Stomach smooth muscle (tissue), 2 donors: ENCODE data around the gene IL22RA2.

Experiments used
- H3K27ac ChIP-seq: one replicate; pipeline ENCODE4 v1.7.0; 2013; ENCODE audit warnings: mild to moderate bottlenecking, low read length, inconsistent platforms
- H3K27me3 ChIP-seq, 2 donors: one replicate each; pipeline ENCODE4 v1.7.0; 2013; ENCODE audit warnings: low read length in 2 of 2; ENCODE audit not compliant: insufficient read depth in 2 of 2, control insufficient read depth in 1 of 2
- H3K36me3 ChIP-seq, 2 donors: one replicate each; pipeline ENCODE4 v1.7.0; 2013; ENCODE audit warnings: low read length in 2 of 2; ENCODE audit not compliant: control insufficient read depth in 2 of 2, insufficient read depth in 2 of 2
- H3K4me1 ChIP-seq: one replicate; pipeline ENCODE4 v1.7.0; 2013; ENCODE audit warnings: low read length; ENCODE audit not compliant: control insufficient read depth, insufficient read depth
- H3K4me3 ChIP-seq, 2 donors: one replicate each; pipeline ENCODE4 v1.7.0; 2013; ENCODE audit warnings: low read length in 2 of 2
- H3K9ac ChIP-seq, 2 donors: one replicate each; pipeline ENCODE4 v1.7.0; 2013; ENCODE audit warnings: low read length in 2 of 2, mild to moderate bottlenecking in 1 of 2
- H3K9me3 ChIP-seq, 2 donors: one replicate each; pipeline ENCODE4 v1.7.0; 2013; ENCODE audit warnings: low read length in 2 of 2; ENCODE audit not compliant: control insufficient read depth in 2 of 2
- donor health status: healthy.
- donor health status: Pancreatic carcinoma.

The IL22RA2 gene

DNA sequence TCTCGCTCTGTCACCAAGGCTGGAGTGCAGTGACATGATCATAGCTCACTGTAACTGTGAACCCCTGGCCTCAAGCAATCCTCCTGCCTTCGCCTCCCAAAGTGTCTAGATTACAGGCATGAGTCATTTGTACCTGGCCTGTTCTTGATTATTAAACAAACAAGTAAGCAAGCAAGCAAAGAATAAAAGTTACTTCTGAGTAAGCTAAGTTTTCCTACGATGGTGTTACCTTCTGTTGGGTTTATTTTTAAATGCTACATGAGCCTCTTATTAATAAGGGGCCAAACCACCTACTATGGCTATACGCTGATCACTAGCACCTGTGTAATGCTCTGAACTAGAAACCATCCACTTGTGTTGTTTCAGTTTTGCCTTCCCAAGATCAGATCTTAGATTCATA lies 50.8 kb downstream of the IL22RA2 start:
- no peaks in the 10 kb centered on the region for H3K27me3 ChIP-seq
- no peak overlapping the region for H3K27ac ChIP-seq
- no peak overlapping the region for H3K9ac ChIP-seq
- H3K4me3 ChIP-seq: no peak overlapping the region
- H3K9me3 ChIP-seq: peaks cover 0 to 4% of the 10 kb centered on the region in 2 donors
- no peaks in the 10 kb centered on the region for H3K4me1 ChIP-seq
- H3K36me3 ChIP-seq: no peaks in the 10 kb centered on the region

DNA sequence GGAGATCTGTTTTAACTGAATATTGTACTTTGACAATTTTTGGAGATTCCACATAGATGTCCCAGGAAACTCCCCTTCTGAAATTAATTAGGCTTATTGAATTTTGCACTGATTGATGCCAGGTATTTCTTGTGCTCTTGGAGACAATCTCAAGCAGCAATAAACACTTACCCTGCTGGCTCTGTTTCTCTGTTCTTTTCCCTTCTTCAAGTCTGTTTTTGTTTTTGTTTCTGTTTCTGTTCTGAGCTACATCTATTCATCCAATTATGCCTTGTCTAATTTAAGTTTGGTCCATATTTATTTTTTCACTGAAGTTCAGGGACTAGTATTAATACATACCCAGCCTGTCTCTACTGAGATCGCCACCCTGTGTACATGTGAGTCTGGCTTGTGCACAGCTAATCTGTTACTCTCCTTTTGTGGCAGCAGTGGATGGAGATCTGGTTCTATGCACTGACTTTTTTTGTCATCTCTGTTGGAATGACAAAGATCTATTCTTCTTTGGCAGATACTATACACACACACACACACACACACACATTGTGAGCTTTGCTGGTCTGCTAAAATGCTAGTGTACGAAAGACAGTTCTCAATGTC lies 51.9 kb downstream of the IL22RA2 start:
- no peaks in the 10 kb centered on the region for H3K4me1 ChIP-seq
- H3K36me3 ChIP-seq: no peaks in the 10 kb centered on the region
- no peaks in the 10 kb centered on the region for H3K27me3 ChIP-seq
- H3K9ac ChIP-seq: no peak overlapping the region
- H3K9me3 ChIP-seq: peaks cover 0 to 4% of the 10 kb centered on the region in 2 donors
- no peak overlapping the region for H3K4me3 ChIP-seq
- H3K27ac ChIP-seq: no peak overlapping the region

DNA sequence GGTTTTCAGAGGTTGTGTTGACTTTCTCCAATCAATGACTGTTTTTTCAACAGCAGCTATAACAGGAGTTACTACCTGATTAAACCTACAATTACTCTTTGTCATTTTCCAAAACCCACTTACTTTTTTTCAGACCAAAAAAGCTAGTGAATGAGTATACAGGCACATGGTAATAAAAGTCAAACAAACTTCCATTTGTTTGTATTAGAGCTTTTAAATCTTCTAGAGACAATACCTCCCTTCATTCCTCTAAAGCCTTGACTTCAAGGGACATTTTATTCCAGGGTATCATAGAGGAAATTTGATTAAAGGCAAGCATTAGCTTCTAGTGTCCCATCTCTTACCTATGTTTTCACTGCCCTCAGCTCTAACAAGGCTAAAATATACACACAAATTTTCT lies 52.7 kb downstream of the IL22RA2 start:
- no peak overlapping the region for H3K4me3 ChIP-seq
- no peaks in the 10 kb centered on the region for H3K4me1 ChIP-seq
- H3K9ac ChIP-seq: no peak overlapping the region
- no peaks in the 10 kb centered on the region for H3K36me3 ChIP-seq
- H3K27me3 ChIP-seq: no peaks in the 10 kb centered on the region
- peaks cover 0 to 4% of the 10 kb centered on the region in 2 donors for H3K9me3 ChIP-seq
- no peak overlapping the region for H3K27ac ChIP-seq

DNA sequence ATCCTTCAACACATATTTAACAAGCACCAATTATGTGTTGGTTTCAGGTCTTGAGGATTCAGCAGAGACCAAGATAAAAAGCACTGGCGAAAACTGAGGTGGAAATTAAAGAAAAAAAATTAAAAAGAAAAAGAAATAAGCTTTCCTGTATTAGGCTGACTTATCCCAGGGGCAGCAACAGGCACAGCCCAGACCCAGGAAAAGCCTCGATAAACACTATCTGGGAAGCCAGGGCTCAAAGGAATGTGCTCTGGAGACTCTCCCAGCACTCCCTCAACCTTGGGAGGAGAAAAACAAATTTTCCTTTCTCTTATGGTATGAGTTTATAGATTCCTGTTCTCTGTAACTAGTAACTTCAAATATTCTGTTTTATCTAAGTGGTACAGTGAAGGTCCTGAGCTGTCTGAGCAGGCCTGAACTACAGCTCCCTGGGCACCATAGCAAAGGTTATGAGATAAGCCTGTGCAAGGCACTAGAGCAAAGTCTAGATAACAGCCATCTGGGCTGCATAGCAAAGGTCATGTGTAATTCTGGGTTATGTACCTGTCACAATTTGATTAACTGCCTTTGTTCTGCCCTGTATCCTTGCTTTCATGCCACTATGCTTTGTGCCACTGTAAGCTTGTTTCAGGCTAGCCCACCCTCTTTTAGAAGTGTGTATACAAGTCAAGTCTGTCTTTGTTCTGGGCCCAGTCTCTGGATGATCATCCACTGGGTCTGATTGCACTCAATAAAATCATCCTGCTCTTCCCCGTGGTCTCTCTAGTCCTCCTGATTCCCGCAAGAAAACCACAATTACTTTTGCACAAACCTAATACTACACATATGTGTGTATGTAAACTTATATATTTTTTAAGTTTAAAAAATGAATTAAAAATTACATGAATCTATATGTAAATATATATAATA lies 54.0 kb downstream of the IL22RA2 start:
- no peak overlapping the region for H3K27ac ChIP-seq
- H3K27me3 ChIP-seq: no peaks in the 10 kb centered on the region
- H3K9ac ChIP-seq: no peak overlapping the region
- H3K4me3 ChIP-seq: no peak overlapping the region
- peaks cover 0 to 4% of the 10 kb centered on the region in 2 donors for H3K9me3 ChIP-seq
- no peaks in the 10 kb centered on the region for H3K4me1 ChIP-seq
- no peaks in the 10 kb centered on the region for H3K36me3 ChIP-seq

DNA sequence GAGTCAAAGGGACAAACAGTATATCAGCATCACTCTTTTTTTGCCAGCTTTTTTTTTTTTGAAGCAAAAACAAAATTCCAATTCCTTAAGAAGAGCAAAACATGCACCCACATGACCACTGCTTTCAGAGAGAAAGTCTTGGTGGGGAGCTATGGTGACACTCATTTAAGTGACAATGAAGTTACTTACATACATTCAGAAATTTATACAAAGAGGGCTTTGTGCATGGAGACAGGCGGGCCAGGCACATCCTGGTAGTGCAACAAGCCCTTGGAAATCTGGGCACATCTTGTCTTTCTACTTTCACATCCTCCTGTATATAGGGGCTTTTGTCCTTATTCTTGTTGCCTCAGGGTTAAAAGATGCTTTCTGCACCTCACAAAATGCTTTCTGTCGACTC lies 55.9 kb downstream of the IL22RA2 start:
- H3K27me3 ChIP-seq: no peaks in the 10 kb centered on the region
- H3K9ac ChIP-seq: no peak overlapping the region
- no peak overlapping the region for H3K27ac ChIP-seq
- H3K9me3 ChIP-seq: peaks cover 0 to 4% of the 10 kb centered on the region in 2 donors
- no peaks in the 10 kb centered on the region for H3K4me1 ChIP-seq
- H3K36me3 ChIP-seq: no peaks in the 10 kb centered on the region
- no peak overlapping the region for H3K4me3 ChIP-seq

DNA sequence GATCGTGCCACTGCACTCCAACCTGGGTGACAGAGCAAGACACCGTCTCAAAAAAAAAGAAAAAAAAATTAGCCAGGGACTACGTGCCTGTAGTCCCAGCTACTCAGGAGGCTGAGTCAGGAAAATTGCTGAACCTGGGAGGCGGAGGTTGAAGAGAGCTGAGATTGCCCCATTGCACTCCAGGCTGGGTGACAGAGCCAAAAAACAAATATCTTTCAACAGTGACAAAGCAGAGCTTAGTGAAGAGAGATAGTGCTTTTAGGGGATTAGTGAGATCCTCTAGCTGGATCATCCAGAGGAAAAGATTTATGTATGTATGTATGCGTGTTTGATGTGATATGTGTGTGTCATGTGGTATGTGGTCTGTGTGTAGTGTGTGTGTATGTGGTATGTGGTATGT lies 56.6 kb downstream of the IL22RA2 start:
- Histone ChIP-seq H3K4me1 (no peaks in the 10 kb centered on the region), H3K36me3 (no peaks in the 10 kb centered on the region), H3K4me3 (no peak overlapping the region), H3K27me3 (no peaks in the 10 kb centered on the region), H3K27ac (no peak overlapping the region), H3K9me3 (peaks cover 0 to 4% of the 10 kb centered on the region in 2 donors), H3K9ac (no peak overlapping the region)

DNA sequence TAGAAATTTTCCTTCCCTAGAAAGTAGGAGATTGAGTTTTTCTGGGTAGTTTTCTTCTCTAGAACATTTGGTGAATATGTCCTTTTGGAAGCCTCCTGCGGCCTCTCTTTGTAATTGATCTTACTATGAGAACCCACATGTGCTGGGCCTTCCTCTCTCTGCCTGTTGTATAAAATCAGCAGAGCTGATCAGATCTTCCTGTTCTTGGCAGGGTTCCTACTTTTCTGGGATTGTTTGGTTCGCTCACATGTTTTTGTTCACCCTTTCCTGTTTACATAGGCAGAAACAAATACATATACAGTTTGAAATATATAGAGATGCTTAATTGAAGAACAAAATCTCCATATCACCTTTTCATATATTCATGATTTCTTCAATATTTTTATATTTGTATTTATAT lies 57.8 kb downstream of the IL22RA2 start:
- Histone ChIP-seq H3K36me3 (no peaks in the 10 kb centered on the region), H3K27ac (no peak overlapping the region), H3K4me3 (no peak overlapping the region), H3K9ac (no peak overlapping the region), H3K4me1 (no peaks in the 10 kb centered on the region), H3K27me3 (no peaks in the 10 kb centered on the region), H3K9me3 (peaks cover 0 to 4% of the 10 kb centered on the region in 2 donors)

DNA sequence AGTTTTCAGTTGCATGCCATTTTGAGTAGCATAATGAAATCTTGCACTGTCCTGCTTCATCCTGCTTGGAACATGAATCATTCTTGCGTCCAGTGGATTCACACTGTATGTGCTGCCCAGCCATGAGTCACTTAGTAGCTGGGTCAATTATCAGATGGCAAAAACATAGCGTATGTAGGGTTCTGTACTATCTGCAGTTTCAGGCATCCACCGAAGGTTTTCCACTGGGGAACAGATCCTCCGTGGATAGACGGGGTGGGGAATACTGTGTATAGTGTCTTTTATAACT lies 61.4 kb downstream of the IL22RA2 start:
- no peaks in the 10 kb centered on the region for H3K36me3 ChIP-seq
- H3K9me3 ChIP-seq: no peaks in the 10 kb centered on the region
- H3K27me3 ChIP-seq: no peaks in the 10 kb centered on the region
- H3K27ac ChIP-seq: no peak overlapping the region
- H3K4me3 ChIP-seq: no peak overlapping the region
- no peaks in the 10 kb centered on the region for H3K4me1 ChIP-seq
- H3K9ac ChIP-seq: no peak overlapping the region

DNA sequence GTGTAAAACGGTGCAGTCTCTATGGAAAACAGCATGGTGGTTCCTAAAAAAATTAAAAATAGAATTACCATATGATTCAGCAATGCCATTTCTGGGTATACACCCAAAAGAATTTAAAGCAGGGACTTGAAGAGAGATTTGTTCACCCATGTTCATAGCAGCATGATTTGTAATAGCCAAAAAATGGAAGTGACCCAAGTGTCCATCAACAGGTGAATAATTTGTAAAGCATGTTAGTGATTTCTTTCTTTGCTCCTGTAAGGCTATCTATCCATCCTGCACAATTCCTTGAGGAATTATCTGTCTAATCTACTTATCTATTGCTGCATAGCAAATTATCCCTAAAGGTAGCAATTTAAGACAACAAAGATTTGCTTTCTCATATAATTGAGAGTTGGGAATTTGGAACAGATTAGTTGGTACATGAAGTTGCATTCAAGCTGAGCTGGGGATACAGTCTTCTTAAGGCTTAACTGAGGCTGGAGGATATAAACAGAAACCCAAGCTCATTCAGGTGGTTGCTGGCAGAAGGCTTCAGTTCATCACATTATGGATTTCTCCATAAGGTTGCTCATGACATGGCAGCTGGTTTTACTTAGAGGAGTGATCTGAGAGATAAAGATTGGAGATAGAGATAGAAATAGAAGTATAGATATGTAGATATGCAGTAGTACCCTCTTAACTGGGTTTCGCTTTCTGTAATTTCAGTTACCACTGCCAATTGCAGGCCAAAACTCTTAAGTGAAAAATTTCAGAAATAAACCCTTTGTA lies 62.0 kb downstream of the IL22RA2 start:
- Histone ChIP-seq H3K4me1 (no peaks in the 10 kb centered on the region), H3K27me3 (no peaks in the 10 kb centered on the region), H3K4me3 (no peak overlapping the region), H3K36me3 (no peaks in the 10 kb centered on the region), H3K27ac (no peak overlapping the region), H3K9me3 (no peaks in the 10 kb centered on the region), H3K9ac (no peak overlapping the region)

DNA sequence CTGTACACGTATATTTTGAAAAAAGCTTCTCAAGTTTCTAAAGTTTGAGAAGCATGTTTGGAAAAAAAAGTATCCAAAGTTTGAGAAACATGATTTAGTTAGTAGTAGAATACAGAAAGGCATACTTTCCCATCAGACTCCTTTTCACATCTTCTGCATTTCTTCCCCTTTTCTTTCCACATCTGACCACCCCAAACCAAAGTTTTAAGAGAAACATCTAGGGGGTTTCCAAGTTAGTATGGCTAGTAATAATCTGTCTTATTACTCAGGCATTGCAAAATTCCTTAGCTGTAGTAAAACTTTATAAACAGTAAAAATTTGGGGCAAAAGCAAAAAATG lies 65.7 kb downstream of the IL22RA2 start:
- H3K4me3 ChIP-seq: no peak overlapping the region
- H3K9me3 ChIP-seq: no peaks in the 10 kb centered on the region
- no peak overlapping the region for H3K27ac ChIP-seq
- no peaks in the 10 kb centered on the region for H3K4me1 ChIP-seq
- H3K27me3 ChIP-seq: no peaks in the 10 kb centered on the region
- H3K9ac ChIP-seq: no peak overlapping the region
- H3K36me3 ChIP-seq: no peaks in the 10 kb centered on the region
